ENCODE measurements around the gene WDR37.

GRCh38 chr10:1169186-1169885, 113.2 kb downstream of the WDR37 start:
- TF ChIP-seq POLR2A (IDR thresholded peaks at IDR 0.05; ENCODE audit: low read depth, low read length) (no peak), POLR2AphosphoS5 (IDR thresholded peaks at IDR 0.05; ENCODE audit: low read depth, low read length) (no peak)
